ENCODE results near the gene CAPN15.

DNA sequence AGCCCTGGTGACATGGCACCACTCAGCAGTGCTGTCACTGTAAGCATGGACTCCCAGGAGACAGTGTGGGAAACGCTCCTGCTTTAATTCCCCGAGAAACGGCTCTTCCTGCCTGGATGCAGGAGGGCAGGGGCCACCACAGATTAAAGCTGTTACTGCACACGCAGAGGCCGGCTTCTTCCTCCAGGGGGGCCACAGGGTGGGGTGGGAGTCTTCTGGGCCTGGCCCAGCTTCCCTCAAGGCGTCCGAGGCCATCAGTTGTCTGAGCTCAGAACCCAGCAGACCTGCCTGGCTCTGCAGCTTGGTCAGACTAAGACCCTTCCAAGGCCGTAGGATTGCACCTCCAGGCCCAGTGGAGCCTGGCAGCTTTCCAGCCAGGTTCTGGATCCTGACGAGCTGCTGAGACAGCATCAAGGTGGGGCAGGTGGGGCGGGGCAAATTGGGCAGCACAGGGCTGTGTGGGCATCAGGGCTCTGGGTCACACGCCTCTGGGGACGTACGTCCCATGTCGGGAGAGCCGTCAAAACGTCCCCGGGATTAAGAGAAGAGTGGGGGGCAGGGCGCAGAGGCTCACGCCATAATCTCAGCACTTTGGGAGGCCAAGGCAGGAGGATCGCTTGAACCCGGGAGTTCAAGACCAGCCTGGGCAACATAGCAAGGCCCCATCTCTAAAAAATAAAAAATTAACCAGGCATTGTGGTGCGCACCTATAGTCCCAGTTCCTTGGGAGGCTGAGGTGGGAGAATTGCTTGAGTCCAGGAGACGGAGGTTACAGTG lies 5.0 kb upstream of the CAPN15 start:
- TF ChIP-seq EZH2phosphoT487 (IDR thresholded peaks at IDR 0.05; ENCODE audit: borderline replicate concordance): no peak
- TF ChIP-seq, protein P1, sequence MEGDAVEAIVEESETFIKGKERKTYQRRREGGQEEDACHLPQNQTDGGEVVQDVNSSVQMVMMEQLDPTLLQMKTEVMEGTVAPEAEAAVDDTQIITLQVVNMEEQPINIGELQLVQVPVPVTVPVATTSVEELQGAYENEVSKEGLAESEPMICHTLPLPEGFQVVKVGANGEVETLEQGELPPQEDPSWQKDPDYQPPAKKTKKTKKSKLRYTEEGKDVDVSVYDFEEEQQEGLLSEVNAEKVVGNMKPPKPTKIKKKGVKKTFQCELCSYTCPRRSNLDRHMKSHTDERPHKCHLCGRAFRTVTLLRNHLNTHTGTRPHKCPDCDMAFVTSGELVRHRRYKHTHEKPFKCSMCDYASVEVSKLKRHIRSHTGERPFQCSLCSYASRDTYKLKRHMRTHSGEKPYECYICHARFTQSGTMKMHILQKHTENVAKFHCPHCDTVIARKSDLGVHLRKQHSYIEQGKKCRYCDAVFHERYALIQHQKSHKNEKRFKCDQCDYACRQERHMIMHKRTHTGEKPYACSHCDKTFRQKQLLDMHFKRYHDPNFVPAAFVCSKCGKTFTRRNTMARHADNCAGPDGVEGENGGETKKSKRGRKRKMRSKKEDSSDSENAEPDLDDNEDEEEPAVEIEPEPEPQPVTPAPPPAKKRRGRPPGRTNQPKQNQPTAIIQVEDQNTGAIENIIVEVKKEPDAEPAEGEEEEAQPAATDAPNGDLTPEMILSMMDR (conservative IDR thresholded peaks at IDR 0.05; ENCODE audit: low read length): no peak

All from Loucy (cell line).